Measurements from ENCODE around the gene FANK1. TPM values are rescaled to one million over a fixed set of nuclear protein-coding genes. Genes with fewer than 3 reads are reported as not detected.
"Not testable (repeated sequence)": the region's sequence is repeated elsewhere in the genome, so short reads cannot be mapped to it uniquely, and the experiment has no call there.

FANK1 gene
- total and polyA plus RNA-seq, 3 donors from 2014 or later, result 41.1 to 143 (median 60.9) TPM

GRCh38 chr10:125964558-125964957, 68.2 kb downstream of the FANK1 start:
- no peak overlapping the region for H3K4me3 ChIP-seq
- H3K4me1 ChIP-seq, result no peaks in the 10 kb centered on the region
- no peaks in the 10 kb centered on the region for H3K9me3 ChIP-seq
- no peaks in the 10 kb centered on the region for H3K36me3 ChIP-seq (ENCODE audit: low read depth, missing control alignments)
- TF ChIP-seq POLR2A (IDR thresholded peaks at IDR 0.05), result no peak
- no peak for TF ChIP-seq CTCF (IDR thresholded peaks at IDR 0.05)
- H3K27ac ChIP-seq, result no peak overlapping the region
- no peaks in the 10 kb centered on the region for H3K27me3 ChIP-seq
- intact Hi-C loops (cut with DNase I; ENCODE audit: low total_unique reads), result no loop called here
- 81 to 97% methylated on average over 2 of the region's 2 CpGs for WGBS, 2 donors
- no peak for DNase-seq

GRCh38 chr10:125967533-125967932, 71.2 kb downstream of the FANK1 start:
- no peaks in the 10 kb centered on the region for H3K9me3 ChIP-seq
- H3K4me1 ChIP-seq, result no peaks in the 10 kb centered on the region
- TF ChIP-seq CTCF (IDR thresholded peaks at IDR 0.05) (no peak), POLR2A (IDR thresholded peaks at IDR 0.05) (no peak)
- H3K4me3 ChIP-seq, result no peak overlapping the region
- intact Hi-C loops (cut with DNase I; ENCODE audit: low total_unique reads), result no loop called here
- 83 to 90% methylated on average over 1 of the region's 1 CpG for WGBS, 2 donors
- no peaks in the 10 kb centered on the region for H3K36me3 ChIP-seq (ENCODE audit: low read depth, missing control alignments)
- no peak overlapping the region for H3K27ac ChIP-seq
- no peaks in the 10 kb centered on the region for H3K27me3 ChIP-seq
- DNase-seq, result no peak

- intact Hi-C loops (cut with DNase I; ENCODE audit: low total_unique reads), result not testable (repeated sequence)
These were observed 73.8 kb downstream of the FANK1 start for GRCh38 chr10:125970077-125970630.

DNA sequence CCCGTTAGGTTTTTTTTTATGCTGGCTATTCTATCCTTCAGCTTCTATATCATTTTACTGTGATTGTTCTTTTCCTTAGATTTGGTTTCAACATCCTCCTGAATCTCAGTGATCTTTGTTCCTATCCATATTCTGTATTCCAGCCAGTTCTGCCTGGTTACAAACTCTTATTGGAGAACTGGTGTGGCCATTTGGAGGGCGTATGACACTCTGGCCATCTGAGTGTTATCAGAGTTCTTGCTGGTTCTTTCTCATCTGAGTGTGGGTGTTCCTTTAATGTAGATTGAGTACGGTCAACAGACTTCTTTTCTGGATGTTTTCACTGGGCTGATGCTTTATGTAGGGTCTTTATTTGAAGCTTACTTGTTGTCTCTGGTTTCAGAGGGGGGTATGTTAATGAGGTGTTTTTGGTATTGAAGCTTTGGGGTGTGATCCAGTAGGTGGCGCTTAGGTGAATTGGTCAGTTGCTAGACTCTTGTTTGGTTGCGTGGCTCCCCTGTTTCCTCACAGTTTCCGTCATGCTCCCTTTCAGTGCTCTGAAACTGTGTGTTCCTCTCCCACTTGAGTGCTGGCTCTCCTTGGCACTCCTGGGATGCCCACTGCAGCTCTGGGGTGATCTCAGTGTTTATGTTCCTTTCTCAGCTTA, 80.7 kb downstream of the FANK1 start:
- DNase-seq, result no peak
- Histone ChIP-seq H3K27me3 (no peaks in the 10 kb centered on the region), H3K27ac (no peak overlapping the region), H3K4me3 (no peak overlapping the region), H3K4me1 (no peaks in the 10 kb centered on the region), H3K9me3 (no peaks in the 10 kb centered on the region), H3K36me3 (ENCODE audit: low read depth, missing control alignments) (no peaks in the 10 kb centered on the region)
- 93 to 99% methylated on average over 6 of the region's 6 CpGs for WGBS, 2 donors
- TF ChIP-seq POLR2A (IDR thresholded peaks at IDR 0.05) (no peak), CTCF (IDR thresholded peaks at IDR 0.05) (no peak)
- intact Hi-C loops (cut with DNase I; ENCODE audit: low total_unique reads), result no loop called here

More at GRCh38 chr10:125970077-125970630, 73.8 kb downstream of the FANK1 start:
- DNase-seq; H3K27me3 ChIP-seq; H3K9me3 ChIP-seq; H3K4me3 ChIP-seq; H3K4me1 ChIP-seq; H3K36me3 ChIP-seq (ENCODE audit: low read depth, missing control alignments); H3K27ac ChIP-seq: not testable (repeated sequence)
- WGBS, 2 donors, result 78% methylated on average over 8 to 23 of the region's 36 CpGs

GRCh38 chr10:125979976-125980375, 83.6 kb downstream of the FANK1 start:
- Histone ChIP-seq H3K27me3 (no peaks in the 10 kb centered on the region), H3K4me1 (no peaks in the 10 kb centered on the region), H3K4me3 (no peak overlapping the region), H3K9me3 (no peaks in the 10 kb centered on the region), H3K27ac (no peak overlapping the region), H3K36me3 (ENCODE audit: low read depth, missing control alignments) (no peaks in the 10 kb centered on the region)
- intact Hi-C loops (cut with DNase I; ENCODE audit: low total_unique reads), result loop anchor here (10.0 kb wide), 2 partner anchors 325 to 525 kb away; no protein-coding TSS in a partner anchor
- WGBS, 2 donors, result 94% methylated on average over 7 of the region's 7 CpGs
- DNase-seq, result no peak
- TF ChIP-seq CTCF (IDR thresholded peaks at IDR 0.05), result no peak
- no peak for TF ChIP-seq POLR2A (IDR thresholded peaks at IDR 0.05)
